GM12872 (cell line): ENCODE measurements around the gene MSH6.

Experiments used
- CTCF ChIP-seq: IDR thresholded peaks from 3 replicates; pipeline ENCODE4 v1.5.1; 2011; ENCODE audit warnings: low read depth, mild to moderate bottlenecking, low read length, moderate library complexity; ENCODE audit not compliant: insufficient read depth

Gene MSH6

GRCh38 chr2:47785986-47786385 is 3.0 kb downstream of the MSH6 start:
- no peak for TF ChIP-seq CTCF

GRCh38 chr2:47796090-47796697 is 13.2 kb downstream of the MSH6 start:
- TF ChIP-seq CTCF = no peak

GRCh38 chr2:47798631-47799030 is 15.7 kb downstream of the MSH6 start:
- TF ChIP-seq CTCF = no peak

- TF ChIP-seq CTCF = no peak
These were observed 16.2 kb downstream of the MSH6 start for GRCh38 chr2:47799031-47799609.

- TF ChIP-seq CTCF = no peak
These were observed 18.2 kb downstream of the MSH6 start for GRCh38 chr2:47801118-47801517.

- no peak for TF ChIP-seq CTCF
These were observed 20.4 kb downstream of the MSH6 start for GRCh38 chr2:47803363-47803762.

GRCh38 chr2:47803770-47804169 is 20.8 kb downstream of the MSH6 start:
- TF ChIP-seq CTCF = no peak
